ENCODE results near the gene C9orf50.

DNA sequence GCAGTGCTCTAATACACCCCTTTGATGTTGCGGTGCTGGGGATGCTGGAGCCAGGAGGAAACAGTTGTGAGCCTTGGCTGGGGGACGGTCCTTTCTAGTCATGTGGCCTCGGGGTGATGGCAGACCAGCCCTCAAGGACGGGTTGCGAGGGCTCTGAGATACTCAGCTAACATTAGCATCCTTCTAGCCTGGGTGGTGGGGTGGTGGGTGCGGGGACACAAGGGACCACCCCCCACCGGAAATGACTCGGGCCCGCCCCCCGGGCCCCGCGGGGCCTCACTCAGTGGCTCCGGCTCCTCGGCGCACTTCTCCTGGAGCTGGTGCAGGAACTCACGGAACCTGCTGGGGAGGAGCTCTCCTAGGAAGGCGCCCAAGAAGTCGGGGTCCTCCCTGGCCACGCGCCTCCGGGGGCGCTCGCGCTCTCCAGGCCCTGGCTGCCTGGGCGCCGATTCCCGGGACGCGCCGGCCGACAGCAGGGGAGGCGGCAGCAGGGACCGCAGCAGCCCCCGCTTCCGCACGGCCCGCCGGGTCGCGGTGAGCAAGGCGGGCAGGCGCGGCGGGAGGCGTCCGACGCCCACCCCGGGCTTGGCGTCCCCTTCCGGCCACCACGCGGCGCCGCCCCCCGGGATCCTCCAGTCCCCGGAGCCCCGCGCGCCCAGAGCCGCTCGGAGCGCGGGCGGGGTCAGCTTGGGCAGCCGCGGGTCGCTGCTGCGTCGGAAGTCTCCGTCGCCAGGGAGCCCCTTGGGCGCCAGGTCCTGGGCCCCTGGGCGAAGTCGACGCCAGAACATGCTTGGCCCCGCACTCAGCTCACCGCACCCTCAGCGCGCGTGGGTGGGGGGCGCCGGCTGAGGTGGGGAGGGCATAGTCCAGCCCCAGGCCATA lies 873 bp downstream of the C9orf50 start:
- TF ChIP-seq ZNF529 (tag by site-specific recombination; IDR thresholded peaks at IDR 0.05; ENCODE audit: insufficient replicate concordance) (no peak), ZNF133 (tag by site-specific recombination; IDR thresholded peaks at IDR 0.05) (no peak)
